ENCODE results near the gene GDPD3. TPM values are rescaled to one million over a fixed set of nuclear protein-coding genes. Genes with fewer than 3 reads are reported as not detected.

Gene GDPD3
- total RNA-seq, 1 donor from 2014 or later = 6.4 TPM

DNA sequence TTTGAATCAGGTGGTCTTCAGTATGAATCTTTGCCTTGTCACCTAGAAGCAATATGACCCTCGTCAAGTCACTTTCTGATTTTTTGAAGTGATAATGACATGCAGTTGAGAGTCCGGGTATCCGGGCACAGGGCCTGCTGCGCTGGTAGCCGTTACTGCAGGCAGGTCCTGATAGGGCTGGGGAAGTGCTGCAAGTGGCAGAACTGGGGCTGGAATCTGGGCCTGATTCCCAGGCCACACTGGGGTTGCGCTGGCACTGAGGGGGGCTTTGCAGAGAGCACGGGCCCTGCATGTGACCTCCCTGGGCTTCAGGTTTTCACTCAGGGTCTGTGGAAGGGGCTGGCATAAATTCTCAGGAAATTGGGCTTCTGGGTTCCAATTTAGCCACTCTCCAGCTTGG, 34.6 kb downstream of the GDPD3 start:
- intact Hi-C loops (cut with micrococcal nuclease) = no loop called here
- no peak overlapping the region for H3K27ac Mint-ChIP-seq
- no peak for DNase-seq (ENCODE audit: low spot score)

DNA sequence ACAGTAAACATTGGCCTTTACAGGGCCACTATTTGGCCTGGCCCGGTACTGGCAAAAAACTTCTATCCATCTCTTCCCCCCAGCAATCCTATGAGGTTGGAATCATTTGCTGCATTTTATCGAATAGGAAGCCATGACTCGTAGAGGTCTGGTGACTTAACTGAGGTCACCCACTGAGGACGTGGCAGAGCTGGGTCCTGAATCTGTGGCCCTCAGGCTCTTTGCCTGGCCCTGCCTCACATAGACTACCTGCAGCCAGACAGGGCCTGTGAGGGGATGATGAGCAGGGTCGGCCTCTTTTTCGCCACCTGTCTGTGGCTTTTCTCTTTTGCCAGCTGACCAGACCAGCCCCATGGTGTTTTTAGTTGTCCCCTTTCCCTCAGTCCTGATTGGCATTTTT, 35.7 kb downstream of the GDPD3 start:
- intact Hi-C loops (cut with micrococcal nuclease) = no loop called here
- DNase-seq (ENCODE audit: low spot score) = no peak
- Mint-ChIP-seq H3K27me3 (ENCODE audit: low read depth) (no peaks in the 10 kb centered on the region), H3K9me3 (no peaks in the 10 kb centered on the region), H3K4me1 (ENCODE audit: low read depth) (peaks cover 26% of the 10 kb centered on the region), H3K4me3 (ENCODE audit: low read depth) (peak overlapping the region; percentile 93), H3K27ac (peak overlapping the region; percentile 33), H3K36me3 (ENCODE audit: low read depth) (peaks cover 61% of the 10 kb centered on the region)

More for the DNA sequence above, 34.6 kb downstream of the GDPD3 start:
- H3K4me3 Mint-ChIP-seq (ENCODE audit: low read depth) = no peak overlapping the region
- H3K9me3 Mint-ChIP-seq = no peaks in the 10 kb centered on the region
- H3K27me3 Mint-ChIP-seq (ENCODE audit: low read depth) = no peaks in the 10 kb centered on the region
- peaks cover 26% of the 10 kb centered on the region for H3K4me1 Mint-ChIP-seq (ENCODE audit: low read depth)
- peaks cover 66% of the 10 kb centered on the region for H3K36me3 Mint-ChIP-seq (ENCODE audit: low read depth)

DNA sequence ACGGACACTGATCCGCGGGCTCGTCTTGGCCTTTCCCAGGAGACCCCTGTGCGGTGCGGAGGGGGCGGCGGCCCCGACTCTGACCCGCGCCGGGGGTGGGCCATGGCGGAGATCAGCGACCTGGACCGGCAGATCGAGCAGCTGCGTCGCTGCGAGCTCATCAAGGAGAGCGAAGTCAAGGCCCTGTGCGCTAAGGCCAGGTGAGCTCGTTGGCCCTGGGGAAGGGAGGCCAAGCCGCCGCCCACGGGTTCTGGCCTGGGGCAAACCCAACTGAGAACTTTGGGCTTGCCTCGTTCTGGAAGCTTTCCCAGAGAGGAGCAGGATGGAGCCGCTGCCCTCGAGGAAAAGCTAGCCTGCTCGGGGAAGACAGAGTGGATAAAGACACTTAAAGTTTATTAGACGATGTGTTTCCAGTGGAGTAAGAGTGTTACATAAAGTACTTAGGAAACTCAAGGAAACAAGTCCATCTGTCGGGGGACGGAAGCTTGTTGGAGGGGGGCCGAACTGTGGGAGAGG, 37.0 kb downstream of the GDPD3 start:
- no peaks in the 10 kb centered on the region for H3K27me3 Mint-ChIP-seq (ENCODE audit: low read depth)
- H3K36me3 Mint-ChIP-seq (ENCODE audit: low read depth) = peaks cover 62% of the 10 kb centered on the region
- intact Hi-C loops (cut with micrococcal nuclease) = no loop called here
- H3K4me1 Mint-ChIP-seq (ENCODE audit: low read depth) = peaks cover 26% of the 10 kb centered on the region
- peak overlapping the region; percentile 75 for H3K27ac Mint-ChIP-seq
- no peak for DNase-seq (ENCODE audit: low spot score)
- no peaks in the 10 kb centered on the region for H3K9me3 Mint-ChIP-seq
- peak overlapping the region; percentile 93 for H3K4me3 Mint-ChIP-seq (ENCODE audit: low read depth)

DNA sequence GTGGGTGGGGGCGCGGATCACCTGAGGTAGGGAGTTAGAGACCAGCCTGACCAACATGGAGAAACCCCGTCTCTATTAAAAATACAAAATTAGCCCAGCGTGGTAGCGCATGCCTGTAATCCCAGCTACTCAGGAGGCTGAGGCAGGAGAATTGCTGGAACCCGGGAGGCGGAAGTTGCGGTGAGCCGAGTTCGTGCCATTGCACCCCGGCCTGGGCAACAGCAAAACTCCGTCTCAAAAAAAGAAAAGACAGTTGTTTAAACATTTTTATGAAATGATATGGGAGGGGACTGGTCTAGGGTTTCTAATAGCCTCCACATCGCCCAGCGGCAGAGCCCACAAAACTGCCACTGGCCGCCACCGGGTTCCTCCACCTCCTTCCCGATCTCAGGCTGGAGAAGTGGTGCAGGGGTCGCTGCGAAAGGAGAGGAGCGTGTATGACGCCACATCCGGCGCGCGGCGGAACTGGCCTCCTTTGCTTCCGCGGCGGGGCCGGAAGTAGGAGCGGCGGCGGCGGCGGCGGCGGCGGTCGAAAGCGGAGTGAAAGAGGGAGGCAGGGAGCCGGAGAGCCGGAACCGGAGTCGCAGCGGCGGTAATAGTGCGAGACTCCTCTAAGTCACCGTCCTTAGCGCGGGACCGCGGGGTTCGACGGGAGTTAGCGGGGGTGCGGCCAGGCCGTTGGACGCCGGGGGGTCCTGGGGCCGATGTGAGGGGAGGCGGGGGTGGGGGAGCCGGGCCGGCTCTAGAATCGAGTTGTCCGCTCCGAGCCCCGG, 37.6 kb downstream of the GDPD3 start, which contains the start of gene PPP4C:
PPP4C (plus strand) TSS at position 492 of the 773 bp plus-strand sequence. CDS start 384 bp downstream, outside the sequence.
- peak within 1 kb of the TSS; percentile 93 for H3K27ac Mint-ChIP-seq
- peaks cover 62% of the 10 kb centered on the region for H3K36me3 Mint-ChIP-seq (ENCODE audit: low read depth)
- no peaks in the 10 kb centered on the region for H3K9me3 Mint-ChIP-seq
- intact Hi-C loops (cut with micrococcal nuclease) = loop anchor here (1.0 to 2.0 kb wide), 2 partner anchors 17 to 21 kb away; partner anchors contain the start of gene YPEL3
- no peaks in the 10 kb centered on the region for H3K27me3 Mint-ChIP-seq (ENCODE audit: low read depth)
- peak; percentile 89 for DNase-seq (ENCODE audit: low spot score)
- H3K4me1 Mint-ChIP-seq (ENCODE audit: low read depth) = peaks cover 26% of the 10 kb centered on the region
- peak within 1 kb of the TSS; percentile 93 for H3K4me3 Mint-ChIP-seq (ENCODE audit: low read depth)

DNA sequence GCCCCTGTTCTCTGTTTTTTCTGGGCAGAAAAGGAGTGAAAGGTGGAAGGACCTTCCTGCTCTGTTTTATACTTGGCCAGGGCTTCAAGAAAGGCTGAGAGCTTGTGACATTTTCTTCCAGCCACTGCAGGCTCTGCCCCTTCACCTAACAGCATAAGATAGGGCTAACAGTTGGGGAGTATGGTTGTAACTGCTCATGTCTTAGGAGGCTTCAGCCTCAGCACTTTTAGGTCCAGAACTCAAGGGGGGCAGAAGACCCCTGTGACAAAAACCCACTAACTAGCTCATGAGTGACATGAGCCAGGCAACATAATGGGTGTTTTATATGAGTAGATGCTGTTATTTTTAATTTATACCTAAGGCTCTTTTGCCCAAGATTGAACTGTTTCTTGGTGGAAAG, 42.8 kb downstream of the GDPD3 start:
- peak overlapping the region; percentile 42 for H3K27ac Mint-ChIP-seq
- peaks cover 72% of the 10 kb centered on the region for H3K36me3 Mint-ChIP-seq (ENCODE audit: low read depth)
- no peaks in the 10 kb centered on the region for H3K9me3 Mint-ChIP-seq
- H3K4me1 Mint-ChIP-seq (ENCODE audit: low read depth) = peaks cover 32% of the 10 kb centered on the region
- DNase-seq (ENCODE audit: low spot score) = no peak
- H3K27me3 Mint-ChIP-seq (ENCODE audit: low read depth) = no peaks in the 10 kb centered on the region
- H3K4me3 Mint-ChIP-seq (ENCODE audit: low read depth) = peak overlapping the region; percentile 21
- intact Hi-C loops (cut with micrococcal nuclease) = no loop called here

DNA sequence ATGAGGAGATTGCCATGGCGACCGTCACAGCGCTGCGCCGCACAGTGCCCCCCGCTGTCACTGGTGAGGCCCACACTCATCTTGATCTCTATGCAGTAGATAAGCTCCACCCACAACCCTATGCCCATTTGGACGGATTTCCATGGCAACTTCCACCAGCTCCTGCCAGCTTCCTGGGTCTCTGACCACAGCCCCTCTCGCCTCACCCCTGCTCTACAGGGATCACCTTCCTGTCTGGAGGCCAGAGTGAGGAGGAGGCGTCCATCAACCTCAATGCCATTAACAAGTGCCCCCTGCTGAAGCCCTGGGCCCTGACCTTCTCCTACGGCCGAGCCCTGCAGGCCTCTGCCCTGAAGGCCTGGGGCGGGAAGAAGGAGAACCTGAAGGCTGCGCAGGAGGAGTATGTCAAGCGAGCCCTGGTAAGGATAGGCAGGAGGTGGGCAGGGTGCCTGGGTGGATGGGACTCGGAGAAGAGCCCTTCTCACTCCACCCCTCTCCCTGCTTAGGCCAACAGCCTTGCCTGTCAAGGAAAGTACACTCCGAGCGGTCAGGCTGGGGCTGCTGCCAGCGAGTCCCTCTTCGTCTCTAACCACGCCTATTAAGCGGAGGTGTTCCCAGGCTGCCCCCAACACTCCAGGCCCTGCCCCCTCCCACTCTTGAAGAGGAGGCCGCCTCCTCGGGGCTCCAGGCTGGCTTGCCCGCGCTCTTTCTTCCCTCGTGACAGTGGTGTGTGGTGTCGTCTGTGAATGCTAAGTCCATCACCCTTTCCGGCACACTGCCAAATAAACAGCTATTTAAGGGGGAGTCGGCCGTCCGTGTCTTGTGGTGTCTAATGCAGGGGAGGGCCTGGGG, 43.5 kb downstream of the GDPD3 start:
- Mint-ChIP-seq H3K27me3 (ENCODE audit: low read depth) (no peaks in the 10 kb centered on the region), H3K4me1 (ENCODE audit: low read depth) (peaks cover 31% of the 10 kb centered on the region), H3K36me3 (ENCODE audit: low read depth) (peaks cover 78% of the 10 kb centered on the region), H3K4me3 (ENCODE audit: low read depth) (peak overlapping the region; percentile 37), H3K27ac (peak overlapping the region; percentile 42), H3K9me3 (no peaks in the 10 kb centered on the region)
- no peak for DNase-seq (ENCODE audit: low spot score)
- intact Hi-C loops (cut with micrococcal nuclease) = loop anchor here (10.0 kb wide), 1 partner anchor 285 kb away; the partner anchor contains the start of gene CD2BP2

DNA sequence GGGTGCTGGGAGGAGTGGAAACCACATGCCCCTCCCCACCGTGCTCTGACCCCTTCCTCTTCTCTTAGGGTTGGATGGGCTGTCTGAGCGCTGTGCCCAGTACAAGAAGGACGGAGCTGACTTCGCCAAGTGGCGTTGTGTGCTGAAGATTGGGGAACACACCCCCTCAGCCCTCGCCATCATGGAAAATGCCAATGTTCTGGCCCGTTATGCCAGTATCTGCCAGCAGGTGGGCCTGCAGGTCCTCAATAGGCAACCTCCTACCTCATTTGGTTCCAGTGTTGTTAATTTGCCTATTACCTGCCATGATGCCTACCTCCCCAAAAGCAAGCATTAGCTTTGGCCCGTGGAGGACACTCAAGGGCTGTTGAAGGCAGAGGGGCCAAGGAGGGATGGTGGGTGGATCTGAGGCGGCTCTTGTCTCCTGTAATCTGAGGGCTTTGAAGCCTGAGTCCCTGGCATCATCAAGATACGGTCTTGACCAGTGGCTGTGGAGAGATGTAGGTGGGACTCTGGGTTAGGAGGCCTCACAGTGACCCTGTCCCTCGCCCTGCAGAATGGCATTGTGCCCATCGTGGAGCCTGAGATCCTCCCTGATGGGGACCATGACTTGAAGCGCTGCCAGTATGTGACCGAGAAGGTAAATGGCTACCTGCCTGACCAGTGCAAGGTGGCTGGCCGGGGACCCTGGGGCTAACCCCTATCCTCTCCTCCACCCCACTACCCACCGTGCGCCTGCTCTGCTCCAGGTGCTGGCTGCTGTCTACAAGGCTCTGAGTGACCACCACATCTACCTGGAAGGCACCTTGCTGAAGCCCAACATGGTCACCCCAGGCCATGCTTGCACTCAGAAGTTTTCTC, 44.4 kb downstream of the GDPD3 start:
- Mint-ChIP-seq H3K27me3 (ENCODE audit: low read depth) (no peaks in the 10 kb centered on the region), H3K9me3 (no peaks in the 10 kb centered on the region), H3K4me3 (ENCODE audit: low read depth) (peak overlapping the region; percentile 70), H3K4me1 (ENCODE audit: low read depth) (peaks cover 28% of the 10 kb centered on the region), H3K36me3 (ENCODE audit: low read depth) (peaks cover 85% of the 10 kb centered on the region), H3K27ac (peak overlapping the region; percentile 74)
- intact Hi-C loops (cut with micrococcal nuclease) = loop anchor here (10.0 kb wide), 1 partner anchor 286 kb away; the partner anchor contains the start of gene CD2BP2
- DNase-seq (ENCODE audit: low spot score) = peak; percentile 54

DNA sequence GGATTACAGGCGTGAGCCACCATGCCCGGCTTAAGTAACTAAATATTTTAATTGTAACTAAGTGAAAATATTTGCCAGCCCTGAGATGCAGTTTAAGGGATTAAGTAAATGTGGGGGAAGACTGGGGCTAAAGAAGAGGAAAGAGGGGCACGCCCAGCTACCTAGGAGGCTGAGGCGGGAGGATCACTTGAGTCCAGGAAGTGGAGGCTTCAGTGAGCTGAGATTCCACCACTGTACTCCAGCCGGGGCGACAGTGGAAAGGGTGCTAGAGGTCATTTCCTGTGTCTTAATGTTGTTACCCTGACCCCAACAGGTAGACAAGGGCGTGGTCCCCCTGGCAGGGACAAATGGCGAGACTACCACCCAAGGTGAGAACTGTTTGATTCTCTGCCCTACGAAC, 45.0 kb downstream of the GDPD3 start:
- no peaks in the 10 kb centered on the region for H3K27me3 Mint-ChIP-seq (ENCODE audit: low read depth)
- peak overlapping the region; percentile 74 for H3K27ac Mint-ChIP-seq
- intact Hi-C loops (cut with micrococcal nuclease) = loop anchor here (10.0 kb wide), 1 partner anchor 286 kb away; the partner anchor contains the start of gene CD2BP2
- H3K4me1 Mint-ChIP-seq (ENCODE audit: low read depth) = peaks cover 32% of the 10 kb centered on the region
- peaks cover 81% of the 10 kb centered on the region for H3K36me3 Mint-ChIP-seq (ENCODE audit: low read depth)
- DNase-seq (ENCODE audit: low spot score) = no peak
- peak overlapping the region; percentile 70 for H3K4me3 Mint-ChIP-seq (ENCODE audit: low read depth)
- H3K9me3 Mint-ChIP-seq = no peaks in the 10 kb centered on the region

DNA sequence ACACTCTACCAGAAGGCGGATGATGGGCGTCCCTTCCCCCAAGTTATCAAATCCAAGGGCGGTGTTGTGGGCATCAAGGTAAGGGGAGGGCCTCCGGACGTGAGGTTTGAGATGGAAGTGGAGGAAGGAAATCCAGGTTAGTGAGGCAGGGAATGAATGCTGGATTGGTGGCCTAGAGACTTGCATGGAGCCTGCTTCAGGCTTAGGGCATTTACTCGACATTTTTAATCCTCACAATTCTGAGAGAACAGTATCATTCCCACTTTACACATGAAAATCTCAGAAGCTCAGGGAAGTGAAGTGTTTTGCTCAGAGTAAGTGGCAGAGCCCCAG, 45.8 kb downstream of the GDPD3 start:
- H3K36me3 Mint-ChIP-seq (ENCODE audit: low read depth) = peaks cover 81% of the 10 kb centered on the region
- intact Hi-C loops (cut with micrococcal nuclease) = loop anchor here (10.0 kb wide), 1 partner anchor 287 kb away; the partner anchor contains the start of gene CD2BP2
- peak overlapping the region; percentile 100 for H3K4me3 Mint-ChIP-seq (ENCODE audit: low read depth)
- peaks cover 33% of the 10 kb centered on the region for H3K4me1 Mint-ChIP-seq (ENCODE audit: low read depth)
- peak overlapping the region; percentile 79 for H3K27ac Mint-ChIP-seq
- H3K27me3 Mint-ChIP-seq (ENCODE audit: low read depth) = no peaks in the 10 kb centered on the region
- H3K9me3 Mint-ChIP-seq = no peaks in the 10 kb centered on the region
- no peak for DNase-seq (ENCODE audit: low spot score)

DNA sequence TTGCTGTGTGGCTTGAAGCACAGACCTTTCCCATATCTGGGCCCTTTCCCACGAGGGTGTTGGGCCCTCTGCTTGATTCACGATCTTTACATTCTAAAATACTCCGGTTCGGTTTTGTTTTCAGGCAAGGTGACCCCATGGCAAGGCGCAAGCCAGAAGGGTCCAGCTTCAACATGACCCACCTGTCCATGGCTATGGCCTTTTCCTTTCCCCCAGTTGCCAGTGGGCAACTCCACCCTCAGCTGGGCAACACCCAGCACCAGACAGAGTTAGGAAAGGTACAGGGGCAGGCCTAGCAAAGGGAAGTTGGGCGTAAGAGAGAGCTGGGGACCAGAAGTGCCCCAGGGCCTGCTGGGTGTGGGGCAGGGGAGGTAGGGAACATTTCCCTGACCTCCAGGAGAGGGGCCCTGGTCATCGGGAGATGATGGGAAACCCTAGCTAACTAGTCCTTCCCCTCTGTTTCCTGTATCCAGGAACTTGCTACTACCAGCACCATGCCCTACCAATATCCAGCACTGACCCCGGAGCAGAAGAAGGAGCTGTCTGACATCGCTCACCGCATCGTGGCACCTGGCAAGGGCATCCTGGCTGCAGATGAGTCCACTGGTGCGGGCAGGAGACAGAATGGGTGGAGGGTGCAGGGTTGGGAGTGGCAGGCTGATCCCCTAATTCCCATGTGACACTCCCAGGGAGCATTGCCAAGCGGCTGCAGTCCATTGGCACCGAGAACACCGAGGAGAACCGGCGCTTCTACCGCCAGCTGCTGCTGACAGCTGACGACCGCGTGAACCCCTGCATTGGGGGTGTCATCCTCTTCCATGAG, 46.4 kb downstream of the GDPD3 start:
- peaks cover 76% of the 10 kb centered on the region for H3K36me3 Mint-ChIP-seq (ENCODE audit: low read depth)
- H3K4me3 Mint-ChIP-seq (ENCODE audit: low read depth) = peak overlapping the region; percentile 100
- intact Hi-C loops (cut with micrococcal nuclease) = loop anchor here (10.0 kb wide), 1 partner anchor 288 kb away; the partner anchor contains the start of gene CD2BP2

More for the DNA sequence above, 46.4 kb downstream of the GDPD3 start:
- Mint-ChIP-seq H3K4me1 (ENCODE audit: low read depth) (peaks cover 33% of the 10 kb centered on the region), H3K27ac (peak overlapping the region; percentile 79), H3K27me3 (ENCODE audit: low read depth) (no peaks in the 10 kb centered on the region), H3K9me3 (no peaks in the 10 kb centered on the region)
- DNase-seq (ENCODE audit: low spot score) = no peak

Data from activated T-helper 2 cell treated with anti-CD3 and anti-CD28 coated beads, Interferon-gamma antibody, Interleukin-2, Interleukin-4, amounts not matched to agents 10 μg/mL and 5 μg/mL and 100 μg/mL, durations not matched to agents 14 hours and 24 hours and 36 hours (primary cell).